ENCODE data around the gene FRMD4B. TPM values are rescaled to one million over a fixed set of nuclear protein-coding genes. Genes with fewer than 3 reads are reported as not detected.

FRMD4B gene
- total RNA-seq, 4 donors from 2014 or later: 34.9 to 70.0 (median 38.5) TPM

GRCh38 chr3:69376731-69377130 is 9.2 kb downstream of the FRMD4B start:
- TF ChIP-seq, protein P1, sequence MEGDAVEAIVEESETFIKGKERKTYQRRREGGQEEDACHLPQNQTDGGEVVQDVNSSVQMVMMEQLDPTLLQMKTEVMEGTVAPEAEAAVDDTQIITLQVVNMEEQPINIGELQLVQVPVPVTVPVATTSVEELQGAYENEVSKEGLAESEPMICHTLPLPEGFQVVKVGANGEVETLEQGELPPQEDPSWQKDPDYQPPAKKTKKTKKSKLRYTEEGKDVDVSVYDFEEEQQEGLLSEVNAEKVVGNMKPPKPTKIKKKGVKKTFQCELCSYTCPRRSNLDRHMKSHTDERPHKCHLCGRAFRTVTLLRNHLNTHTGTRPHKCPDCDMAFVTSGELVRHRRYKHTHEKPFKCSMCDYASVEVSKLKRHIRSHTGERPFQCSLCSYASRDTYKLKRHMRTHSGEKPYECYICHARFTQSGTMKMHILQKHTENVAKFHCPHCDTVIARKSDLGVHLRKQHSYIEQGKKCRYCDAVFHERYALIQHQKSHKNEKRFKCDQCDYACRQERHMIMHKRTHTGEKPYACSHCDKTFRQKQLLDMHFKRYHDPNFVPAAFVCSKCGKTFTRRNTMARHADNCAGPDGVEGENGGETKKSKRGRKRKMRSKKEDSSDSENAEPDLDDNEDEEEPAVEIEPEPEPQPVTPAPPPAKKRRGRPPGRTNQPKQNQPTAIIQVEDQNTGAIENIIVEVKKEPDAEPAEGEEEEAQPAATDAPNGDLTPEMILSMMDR (IDR thresholded peaks at IDR 0.05; ENCODE audit: low read depth): no peak

DNA sequence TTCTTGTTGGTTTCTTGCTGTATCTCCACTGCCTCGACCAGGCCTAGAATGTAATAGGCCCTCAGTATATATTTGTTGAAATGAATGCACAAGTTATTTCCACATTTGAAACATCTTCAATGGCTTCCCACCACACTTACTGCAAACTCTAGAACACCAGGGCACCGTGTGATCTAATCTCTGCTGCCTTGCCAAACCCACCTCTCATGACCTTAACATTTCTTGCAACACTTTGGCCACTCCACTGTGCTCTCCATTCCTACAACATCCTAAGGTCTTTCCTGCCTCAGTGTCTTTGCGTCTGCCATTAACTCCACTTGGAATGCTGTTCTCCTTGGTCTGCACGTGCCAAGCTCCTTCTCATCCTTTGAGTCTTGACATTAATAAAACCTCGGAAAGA is 14.1 kb downstream of the FRMD4B start:
- TF ChIP-seq, protein P1 (IDR thresholded peaks at IDR 0.05; ENCODE audit: low read depth): no peak

- TF ChIP-seq, protein P1 (IDR thresholded peaks at IDR 0.05; ENCODE audit: low read depth): no peak
These were observed 15.0 kb downstream of the FRMD4B start for GRCh38 chr3:69370901-69371301.

DNA sequence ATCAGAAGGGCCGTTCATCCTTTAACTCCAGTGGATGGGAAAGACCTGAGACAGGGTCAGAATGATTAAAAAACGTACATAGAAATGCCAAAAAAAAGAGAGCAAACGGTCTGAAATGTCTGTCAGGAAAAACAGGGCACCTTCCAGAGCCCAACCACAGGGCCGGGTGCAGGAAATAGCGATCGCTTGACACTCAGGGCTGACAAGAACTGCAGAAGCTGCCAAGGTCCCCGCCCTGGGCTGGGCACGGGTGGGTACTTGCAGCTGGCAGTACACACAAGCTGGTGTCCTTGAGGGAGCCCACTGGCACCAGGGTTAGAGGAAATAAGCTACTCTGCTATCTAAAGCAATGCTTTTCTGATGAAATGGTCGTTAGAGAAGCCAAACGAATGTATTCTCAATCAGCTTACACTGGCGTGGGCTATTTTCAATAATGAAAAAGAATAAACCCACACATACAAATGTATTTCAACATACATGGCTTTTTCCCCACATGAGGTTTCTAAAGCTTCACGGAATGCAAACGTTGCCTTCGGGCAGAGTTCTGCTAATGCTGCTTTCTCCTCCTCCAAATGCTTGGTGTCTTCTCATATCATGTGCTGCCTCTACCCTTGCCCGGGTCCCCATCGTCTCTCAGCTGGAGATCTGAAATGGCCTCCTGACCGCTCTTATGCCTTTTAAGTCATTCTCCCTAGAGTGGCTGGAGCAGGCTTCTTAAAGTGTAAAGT is 15.6 kb downstream of the FRMD4B start:
- TF ChIP-seq, protein P1 (IDR thresholded peaks at IDR 0.05; ENCODE audit: low read depth): no peak

- TF ChIP-seq, protein P1 (IDR thresholded peaks at IDR 0.05; ENCODE audit: low read depth): no peak
These were observed 17.7 kb downstream of the FRMD4B start for GRCh38 chr3:69368129-69368741.

GRCh38 chr3:69367586-69367985 is 18.3 kb downstream of the FRMD4B start:
- TF ChIP-seq, protein P1 (IDR thresholded peaks at IDR 0.05; ENCODE audit: low read depth): no peak

DNA sequence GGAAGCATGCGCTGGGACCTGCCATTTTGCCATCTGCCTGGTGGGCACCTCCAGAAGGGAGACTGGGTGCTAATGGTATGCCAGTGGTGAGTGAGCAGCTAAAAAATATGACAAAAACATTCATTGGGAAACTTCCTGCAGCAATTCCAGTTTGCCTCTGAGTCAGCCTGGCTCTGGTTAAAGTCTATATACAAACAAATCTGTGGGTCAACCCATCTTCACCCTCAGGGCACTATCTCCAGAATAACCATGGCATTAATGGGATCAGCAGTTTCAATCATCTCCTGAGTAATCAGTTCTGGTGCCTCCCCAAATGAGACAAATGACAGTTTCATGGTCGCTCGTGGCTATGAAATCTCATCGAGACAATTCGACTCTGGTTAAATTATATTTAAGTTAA is 21.5 kb downstream of the FRMD4B start:
- TF ChIP-seq, protein P1 (IDR thresholded peaks at IDR 0.05; ENCODE audit: low read depth): no peak

All from subcutaneous adipose tissue (tissue), 4 donors.